HG03159 (cell line): Measurements from ENCODE around the gene HLCS.

Experiments used
- ATAC-seq: cut with Tn5 transposase; IDR thresholded peaks from one replicate; pipeline ENCODE4 v1.9.1; 2021; ENCODE audit warnings: mild to moderate bottlenecking, moderate library complexity; ENCODE audit not compliant: unreplicated experiment

The HLCS gene

DNA sequence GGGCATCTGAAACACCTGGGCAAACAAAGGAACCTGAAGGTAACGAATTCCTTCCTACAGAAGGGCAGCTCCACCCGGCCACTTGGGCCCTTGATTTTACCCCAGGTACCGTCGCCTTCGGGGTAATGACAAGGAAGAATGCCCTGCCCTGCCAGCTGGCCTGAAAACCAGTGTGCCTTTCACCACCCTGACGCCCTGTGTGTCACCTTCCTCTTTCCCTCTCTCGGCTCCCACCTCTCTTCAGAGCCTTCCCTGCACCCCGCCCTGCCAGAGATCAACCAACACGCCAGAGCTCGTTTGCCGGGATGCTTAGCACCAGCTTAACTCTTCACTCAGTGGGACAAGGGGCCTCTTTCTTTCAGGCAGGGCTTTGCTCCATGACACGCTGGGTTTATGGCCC lies 181.5 kb downstream of the HLCS start:
- no peak for ATAC-seq

DNA sequence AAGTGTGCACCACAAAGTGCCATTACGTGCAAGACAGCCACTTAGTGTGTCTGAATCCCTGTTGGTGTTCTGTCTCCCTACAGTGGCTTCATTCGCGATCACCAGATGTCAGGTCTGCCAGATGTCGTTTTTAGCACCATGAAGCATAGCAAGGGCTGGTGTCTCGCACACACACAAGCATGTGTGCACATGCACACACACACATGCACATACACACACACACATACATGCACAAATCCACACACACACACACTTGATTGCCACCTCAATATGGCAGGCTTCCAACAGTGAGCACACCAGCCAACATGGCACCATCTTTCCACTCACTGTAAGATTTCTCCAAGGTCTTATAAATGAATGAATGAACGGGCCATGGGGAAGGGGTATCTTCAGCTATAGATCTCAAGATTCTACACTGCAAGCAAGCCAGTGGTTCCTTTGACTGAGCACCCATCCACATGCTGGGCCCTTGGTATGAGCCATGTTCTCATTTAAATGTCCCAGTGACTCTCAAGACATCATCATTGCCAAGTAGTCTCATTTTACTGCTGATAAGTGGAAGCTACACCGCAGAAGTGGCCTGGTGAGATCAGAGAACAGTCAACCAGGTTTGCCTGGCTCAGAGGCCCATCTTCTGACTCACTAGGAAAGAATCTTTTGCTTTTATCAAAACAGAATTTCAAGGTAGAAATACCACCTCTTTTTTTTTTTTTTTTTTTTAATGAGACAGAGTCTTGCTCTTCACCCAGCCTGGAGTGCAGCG lies 182.7 kb downstream of the HLCS start:
- no peak for ATAC-seq

DNA sequence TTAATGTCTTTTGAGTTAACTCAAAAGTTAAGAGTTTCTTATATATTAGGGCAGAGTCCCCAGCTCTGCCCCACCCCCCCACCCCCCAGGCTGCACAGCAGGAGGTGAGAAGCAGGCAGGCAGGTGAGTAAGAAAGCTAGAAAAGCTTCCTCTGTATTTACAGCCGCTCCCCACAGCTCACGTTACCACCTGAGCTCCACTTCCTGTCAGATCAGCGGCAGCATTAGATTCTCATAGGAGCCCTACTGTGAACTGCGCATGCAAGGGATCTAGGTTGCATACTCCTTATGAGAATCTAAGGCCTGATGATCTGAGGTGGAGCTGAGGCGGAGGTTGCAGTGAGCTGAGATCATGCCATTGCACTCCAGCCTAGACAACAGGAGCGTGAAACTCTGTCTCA lies 185.6 kb downstream of the HLCS start:
- ATAC-seq, result no peak

DNA sequence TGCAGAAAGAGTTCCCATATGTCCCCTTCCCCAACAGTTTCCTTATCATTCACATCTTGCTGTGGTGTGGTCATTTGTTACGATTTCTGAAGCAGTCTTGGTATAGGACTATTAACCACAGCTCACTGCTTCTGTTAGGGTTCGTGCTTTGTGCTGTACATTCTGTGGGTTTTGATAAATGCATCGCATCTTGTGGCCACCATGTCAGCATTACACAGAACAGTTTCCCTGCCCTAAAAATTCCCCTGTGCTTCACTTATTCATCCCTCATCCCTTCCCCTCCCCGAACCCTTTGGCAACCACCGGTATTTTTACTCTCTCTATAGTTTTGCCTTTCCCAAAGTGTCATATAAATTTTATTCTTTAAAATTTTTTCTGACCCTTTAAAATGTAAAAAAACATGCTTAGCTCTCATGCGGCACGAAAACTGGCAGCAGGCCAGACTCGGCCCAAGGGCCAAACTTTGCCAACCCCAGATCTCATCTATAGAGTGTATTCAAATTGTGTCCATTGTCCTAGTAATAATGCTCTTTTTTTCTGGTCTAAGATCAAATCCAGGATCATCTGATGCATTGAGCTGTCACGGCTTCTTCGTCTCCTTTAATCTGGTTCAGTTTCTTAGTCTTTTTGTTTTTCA lies 189.4 kb downstream of the HLCS start:
- no peak for ATAC-seq

DNA sequence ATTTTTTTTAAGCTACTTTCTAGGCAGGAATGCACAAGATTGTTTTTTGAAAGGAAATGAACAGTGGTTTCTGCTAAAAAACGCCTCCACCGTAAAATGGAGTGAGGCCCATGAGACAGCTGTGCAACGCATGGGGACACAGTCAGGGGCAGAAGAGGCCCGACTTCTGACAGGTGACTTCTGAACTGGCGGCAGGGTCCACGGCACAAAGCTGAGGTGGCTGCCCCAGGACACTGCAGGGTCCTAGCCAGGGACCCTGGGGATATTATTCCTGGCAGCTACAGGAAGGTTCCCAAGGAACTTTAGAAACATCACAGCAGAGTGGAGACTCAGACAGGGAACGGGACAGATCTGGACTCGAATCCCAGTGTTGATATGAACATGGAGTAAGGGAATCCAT lies 192.5 kb downstream of the HLCS start:
- ATAC-seq, result no peak

DNA sequence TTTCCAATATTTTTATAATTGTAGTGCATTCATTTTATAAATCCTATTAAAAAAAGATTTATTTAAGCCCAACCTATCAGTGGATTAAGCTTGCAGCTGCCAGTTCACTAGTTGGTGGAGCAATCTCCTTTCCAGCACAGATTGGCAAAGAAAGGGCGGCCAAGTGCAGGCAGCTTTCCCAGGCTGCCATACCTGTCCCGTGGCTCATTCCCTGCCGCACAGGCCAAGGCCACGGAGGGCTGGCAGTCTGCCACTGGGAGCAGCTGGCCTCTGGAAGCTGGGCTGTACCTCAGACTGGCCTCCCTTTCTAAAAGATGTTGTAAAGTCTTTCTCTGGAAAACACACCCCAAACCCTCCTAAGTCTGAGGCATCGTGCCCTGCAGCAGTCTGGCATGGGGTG lies 193.4 kb downstream of the HLCS start:
- no peak for ATAC-seq

DNA sequence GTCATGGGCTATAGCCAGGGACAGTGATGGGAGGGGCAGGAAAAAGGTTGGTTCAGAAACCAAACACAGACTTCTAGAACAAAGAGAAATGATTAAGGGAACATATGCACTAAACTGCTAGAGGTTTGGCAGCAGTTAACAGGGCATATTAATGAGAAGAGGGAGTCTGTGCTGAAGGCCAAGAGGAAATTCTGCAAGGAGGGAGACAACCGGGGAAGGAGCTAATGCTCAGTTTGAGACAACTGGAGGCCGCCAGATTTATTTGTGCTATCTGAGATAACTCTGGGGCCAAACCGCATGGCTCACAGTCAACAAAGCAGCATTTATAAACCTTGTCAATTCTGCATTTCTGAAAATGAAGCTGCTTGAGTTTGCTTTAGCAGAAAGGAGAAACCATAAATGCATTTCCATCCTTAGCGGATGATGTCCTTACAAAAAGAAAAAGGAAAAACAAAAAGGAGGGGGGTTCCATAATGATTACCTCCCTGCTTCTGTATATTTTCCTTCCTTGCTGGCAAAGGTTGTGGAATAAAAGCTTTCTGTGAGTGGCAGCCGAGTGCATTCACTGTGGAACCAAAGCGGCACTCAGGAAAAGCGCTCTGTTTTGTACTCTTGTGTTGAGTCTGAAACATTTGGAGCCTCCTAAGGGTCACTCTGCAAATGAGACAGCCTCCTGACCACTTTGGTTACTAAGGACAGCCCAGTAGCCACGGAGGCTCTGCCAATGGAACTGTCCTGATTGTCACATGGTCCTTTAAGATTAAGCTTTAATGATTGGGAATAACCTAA lies 197.2 kb downstream of the HLCS start:
- ATAC-seq, result no peak

DNA sequence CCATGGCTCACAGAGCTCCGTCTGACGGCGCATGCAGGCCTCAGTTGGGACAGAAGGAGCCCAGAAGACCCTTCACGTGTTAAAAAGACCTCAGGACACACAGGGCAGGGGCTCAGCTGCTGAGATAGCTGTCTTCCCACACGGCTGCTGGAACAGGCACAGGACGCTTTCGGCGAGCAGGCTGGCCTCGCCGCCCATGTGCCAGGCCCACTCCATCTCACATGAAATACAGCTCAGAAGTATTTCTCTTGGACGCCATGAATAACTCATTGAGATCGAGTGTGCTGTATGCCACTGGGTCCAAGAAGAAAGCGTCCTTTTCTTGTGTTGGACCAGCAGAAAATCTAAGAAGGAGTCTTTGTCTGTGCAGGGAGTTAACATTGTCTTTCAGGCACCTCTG lies 198.0 kb downstream of the HLCS start:
- no peak for ATAC-seq

DNA sequence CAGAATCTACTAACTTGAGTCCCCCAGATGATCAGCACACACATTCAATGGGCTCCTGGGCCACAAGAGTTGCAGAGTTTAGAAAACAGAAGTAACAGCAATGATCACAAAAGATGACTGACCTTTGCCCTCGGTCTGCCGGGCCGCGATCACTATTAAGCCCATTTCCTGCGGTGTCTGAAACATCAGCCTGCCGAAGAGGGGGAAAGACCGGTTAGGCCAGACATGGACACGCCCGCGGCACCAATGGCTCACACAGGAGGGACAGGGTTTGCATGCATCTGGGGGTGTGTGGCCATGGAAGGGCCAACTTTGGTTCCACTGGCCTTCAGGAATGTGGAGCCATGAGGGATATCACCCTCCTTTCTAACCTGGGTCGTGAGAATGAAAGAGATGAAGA lies 199.4 kb downstream of the HLCS start:
- ATAC-seq, result no peak

DNA sequence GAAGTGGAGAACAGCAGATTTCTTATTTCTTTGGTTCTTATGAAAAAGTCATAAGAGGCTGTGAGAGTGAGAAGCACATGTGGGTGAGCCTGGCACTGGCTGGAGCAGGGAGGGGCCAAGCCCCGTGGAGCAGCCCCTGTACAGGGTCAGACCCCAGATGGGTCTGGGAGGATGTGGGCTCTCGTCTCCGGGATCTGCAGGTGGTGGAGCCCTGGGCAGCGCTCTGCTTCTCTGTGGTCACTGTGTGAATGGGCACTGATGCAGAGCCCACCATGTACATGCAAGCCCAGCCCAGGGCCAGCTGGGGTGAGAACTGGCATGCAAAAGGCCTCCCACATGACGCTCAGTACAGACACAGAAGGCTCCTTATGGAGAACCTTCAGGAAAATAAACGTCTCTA lies 200.0 kb downstream of the HLCS start:
- no peak for ATAC-seq

DNA sequence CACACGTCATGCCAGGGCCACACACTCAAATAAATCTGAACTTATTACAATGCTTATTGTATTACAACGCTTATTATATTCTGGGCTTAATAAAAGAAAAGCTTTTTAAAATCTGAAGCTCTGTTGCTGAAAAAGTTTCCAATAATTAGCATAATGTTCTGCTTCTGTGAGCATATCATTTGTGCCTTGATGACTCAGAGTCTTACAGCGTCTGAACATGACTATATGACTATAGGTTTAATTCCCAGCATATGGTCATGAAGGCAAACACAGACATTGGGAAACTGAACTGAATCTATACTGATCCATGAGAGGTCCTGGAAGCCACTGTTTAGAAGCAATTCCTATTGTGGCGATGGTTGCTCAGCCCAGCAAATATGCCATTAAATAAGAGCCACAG lies 201.2 kb downstream of the HLCS start:
- ATAC-seq, result no peak

DNA sequence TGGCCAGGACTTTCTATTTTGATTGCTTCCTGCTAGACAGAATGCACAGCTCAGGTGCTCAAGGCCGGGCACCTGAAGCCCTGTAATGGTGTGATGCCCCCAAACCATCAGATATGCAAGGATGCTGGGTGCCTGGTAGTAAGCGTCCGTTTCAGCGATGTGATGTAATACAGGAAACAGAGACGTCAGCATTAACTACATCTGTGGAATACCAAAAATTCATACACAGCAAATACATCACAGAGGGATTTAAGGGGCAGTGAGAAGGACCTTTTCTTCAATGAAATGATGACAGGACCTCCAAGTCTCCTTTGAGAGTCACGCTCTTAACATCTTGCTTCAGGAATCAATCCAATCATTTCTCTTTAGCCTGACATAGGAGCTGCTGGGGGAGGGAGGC lies 203.2 kb downstream of the HLCS start:
- no peak for ATAC-seq

DNA sequence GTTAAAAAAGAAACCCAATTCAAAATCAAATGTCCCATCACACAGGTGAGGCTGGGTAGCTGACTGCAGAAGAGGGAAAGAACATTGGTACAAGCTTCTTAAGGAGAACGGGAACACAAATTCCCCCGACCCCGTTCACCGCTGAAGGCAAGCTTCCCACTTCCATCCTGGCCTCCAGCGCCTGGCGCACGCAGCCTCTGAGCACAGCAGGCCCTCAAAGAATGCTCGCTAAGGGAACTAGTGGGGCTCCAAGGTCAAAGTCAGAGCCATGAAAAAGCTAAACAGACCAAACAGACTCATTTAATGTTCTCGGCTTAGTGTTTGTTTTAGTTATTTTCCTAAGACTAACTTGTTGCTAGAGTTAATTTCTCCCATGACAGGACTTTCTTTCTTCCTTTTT lies 203.8 kb downstream of the HLCS start:
- no peak for ATAC-seq

DNA sequence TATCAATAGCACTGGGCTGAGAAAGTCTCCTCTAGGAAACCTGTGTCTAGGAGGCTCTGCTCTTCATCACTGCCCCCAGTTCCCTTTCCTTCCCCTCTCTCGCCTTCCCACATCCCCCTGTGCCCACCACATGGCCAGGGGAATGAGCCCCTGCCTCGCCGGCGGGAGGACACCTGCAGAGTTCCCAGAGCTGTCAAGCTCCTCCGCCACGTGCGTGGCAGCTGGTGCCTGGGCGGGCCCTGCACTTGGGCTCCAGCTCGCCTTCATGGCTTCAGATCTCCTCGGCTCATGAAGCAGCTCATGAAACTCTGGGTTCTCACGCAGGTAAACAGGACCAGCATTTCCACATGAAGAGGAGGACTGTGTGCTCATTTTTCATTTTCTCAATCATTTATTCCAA lies 204.8 kb downstream of the HLCS start:
- no peak for ATAC-seq

DNA sequence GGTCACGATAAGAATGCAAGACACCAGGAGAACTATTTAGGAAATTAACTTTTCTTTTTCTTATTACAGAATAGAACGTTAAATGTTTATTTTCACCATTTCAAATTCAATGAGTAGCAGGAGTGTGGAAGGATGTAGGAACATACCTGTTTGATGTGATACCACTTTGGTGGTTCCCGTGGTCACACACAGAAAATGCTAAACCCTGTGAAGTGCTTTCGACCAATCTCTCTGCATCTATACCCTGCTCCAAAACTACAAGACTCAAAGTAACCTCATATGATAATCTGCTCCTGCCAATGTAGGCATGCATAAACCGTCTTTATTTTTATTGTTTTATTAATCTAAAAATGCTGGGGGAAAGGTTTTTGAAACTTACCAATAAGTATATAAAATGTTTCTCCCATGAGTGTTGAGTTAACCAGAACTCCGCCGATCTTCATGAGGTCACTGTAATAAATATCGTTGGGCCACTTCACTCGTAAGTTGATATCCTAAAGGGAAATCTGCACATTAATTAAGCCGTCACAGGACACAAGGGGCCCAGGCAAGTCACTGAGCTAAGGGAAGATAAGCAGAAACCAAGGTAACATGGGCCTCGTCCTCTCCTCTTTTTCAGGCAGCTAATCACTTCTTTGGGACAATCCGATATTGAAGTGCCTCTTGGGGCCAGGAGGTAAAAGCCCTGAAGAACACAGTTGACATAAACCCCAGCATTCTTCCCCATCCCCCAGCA lies 207.0 kb downstream of the HLCS start:
- ATAC-seq, result no peak

DNA sequence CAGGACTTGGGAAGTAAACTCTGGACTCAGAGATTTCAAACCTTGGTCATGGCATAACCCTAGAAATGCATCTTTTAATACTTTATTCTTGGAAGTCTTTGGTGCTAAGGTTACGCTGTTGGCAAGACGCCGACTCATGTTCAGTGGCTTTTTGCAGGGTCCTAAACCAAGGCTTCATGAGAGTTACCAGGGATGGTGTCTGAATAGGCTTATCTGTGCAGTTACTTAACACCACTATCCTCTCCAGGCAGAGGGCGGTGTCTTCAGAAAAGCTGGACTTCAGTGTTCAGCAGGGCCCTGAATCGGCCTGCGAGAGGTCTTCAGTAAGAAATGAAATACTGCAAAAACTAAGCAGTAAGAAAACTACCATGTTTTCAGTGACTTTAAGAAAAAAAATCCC lies 209.3 kb downstream of the HLCS start:
- no peak for ATAC-seq

DNA sequence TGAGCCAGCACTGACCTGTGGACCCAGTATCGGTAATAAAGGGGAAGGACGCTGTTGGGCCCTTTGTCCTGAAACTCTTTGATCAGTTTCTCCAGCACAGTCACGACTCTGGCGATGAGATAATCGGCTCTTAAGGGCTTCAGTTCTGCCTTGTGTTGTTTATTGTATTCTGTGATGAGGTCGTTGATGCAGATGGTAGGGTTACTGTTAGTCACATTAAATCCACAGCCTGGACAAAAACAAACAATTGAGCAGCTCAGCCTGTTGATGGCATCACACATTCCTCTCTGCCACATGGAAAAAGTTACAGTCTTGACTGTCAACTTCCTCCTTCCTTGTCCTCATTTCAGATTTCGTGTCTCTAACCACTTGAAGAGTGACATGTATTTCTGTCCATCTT lies 209.9 kb downstream of the HLCS start:
- ATAC-seq, result no peak

DNA sequence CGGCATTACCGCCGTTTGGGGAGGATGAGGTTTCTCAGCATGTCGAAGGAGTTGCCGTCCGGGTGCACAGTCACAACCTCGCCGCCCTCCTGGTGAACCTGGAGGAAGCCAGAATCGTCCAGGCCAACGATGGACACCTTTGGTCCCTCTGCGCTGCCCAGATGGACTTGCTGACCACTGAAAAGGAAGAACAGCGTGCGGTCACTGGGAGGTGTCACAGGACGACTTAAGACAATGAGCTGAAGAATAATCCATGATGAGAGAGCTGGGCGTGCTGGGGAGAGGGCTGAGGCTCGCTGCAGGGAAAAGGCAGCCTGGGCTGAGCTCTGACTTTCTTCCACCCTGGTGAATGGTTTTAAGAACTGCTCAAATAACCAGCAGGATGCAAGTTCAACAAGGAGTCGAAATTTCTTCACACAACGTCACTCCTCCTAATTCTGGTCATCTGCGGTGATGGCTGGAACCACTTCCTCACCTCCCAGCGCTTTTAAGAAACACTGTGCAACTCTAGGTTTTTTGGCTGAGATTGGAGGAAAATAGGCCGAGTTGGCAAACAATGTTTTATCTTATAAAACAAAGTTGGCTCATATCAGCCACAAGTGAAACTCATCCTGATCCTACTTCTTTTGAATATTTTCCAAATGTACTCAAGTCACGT lies 212.1 kb downstream of the HLCS start:
- no peak for ATAC-seq

DNA sequence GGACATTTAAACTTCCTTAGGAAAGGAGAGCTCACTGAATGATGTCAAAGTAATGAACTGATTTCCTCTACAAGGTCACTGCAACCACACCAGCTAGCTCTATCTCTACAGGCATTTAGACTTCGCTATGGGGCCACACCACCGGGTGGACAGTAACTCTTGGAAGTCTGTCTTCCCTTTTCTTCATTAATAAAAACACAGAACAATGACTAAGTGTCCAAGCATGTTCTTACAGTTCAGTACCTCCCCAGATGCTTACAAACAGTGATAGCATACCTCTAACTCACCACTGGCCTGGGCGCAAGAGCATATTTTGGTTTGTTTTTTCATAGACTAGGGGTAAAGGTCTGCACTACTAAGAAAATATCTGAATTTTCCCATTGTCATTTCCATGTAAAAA lies 212.9 kb downstream of the HLCS start:
- no peak for ATAC-seq

DNA sequence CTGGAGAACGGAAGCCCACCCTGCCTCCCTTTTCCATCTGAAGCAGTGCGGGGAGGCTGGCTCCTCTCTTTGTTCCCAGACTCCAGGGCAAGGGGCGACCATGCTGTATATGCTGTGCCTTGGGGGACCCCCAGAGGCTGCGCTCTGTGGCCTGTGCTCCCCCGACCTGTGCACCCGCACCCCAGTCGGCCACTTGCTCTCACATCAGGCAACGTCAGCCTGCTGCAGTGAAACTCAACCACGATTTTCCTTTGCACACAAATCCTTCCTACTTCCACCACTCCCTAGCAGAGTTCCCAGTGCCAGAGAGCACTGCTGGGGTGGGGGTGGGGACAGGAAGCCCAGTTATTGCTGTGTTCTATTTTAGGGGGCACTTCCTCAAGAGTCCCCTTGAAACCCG lies 215.1 kb downstream of the HLCS start:
- no peak for ATAC-seq

DNA sequence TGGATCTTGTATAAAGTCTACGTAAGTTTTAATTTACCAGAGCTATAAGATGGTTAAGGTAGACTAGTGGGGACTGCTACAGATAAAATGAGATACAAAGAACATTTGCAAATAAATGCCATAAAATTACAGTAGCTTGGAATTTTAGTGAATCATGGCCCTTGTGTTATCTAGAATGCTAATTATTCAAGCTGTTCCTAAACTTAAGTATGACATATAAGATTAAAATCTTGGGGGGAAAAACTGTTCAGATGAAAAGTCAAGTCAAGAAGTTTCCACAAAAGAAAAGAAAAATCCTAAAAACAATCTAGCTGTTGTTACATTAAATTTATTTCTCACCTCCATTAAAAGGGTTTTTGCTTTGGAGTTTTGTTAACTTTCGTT lies 215.9 kb downstream of the HLCS start:
- ATAC-seq, result no peak
